GM19372 (cell line): ENCODE data around the gene MYB.
"Not testable (repeated sequence)": the region's sequence is repeated elsewhere in the genome, so short reads cannot be mapped to it uniquely, and the experiment has no call there.

Experiments
- ATAC-seq: cut with Tn5 transposase; IDR thresholded peaks from one replicate; pipeline ENCODE4 v1.9.1; 2021; ENCODE audit warnings: mild to moderate bottlenecking, low read depth, moderate library complexity; ENCODE audit not compliant: unreplicated experiment

The MYB gene

GRCh38 chr6:135162678-135163439 lies 18.2 kb upstream of the MYB start:
- ATAC-seq, result no peak

- ATAC-seq, result no peak
These were observed 17.7 kb upstream of the MYB start for GRCh38 chr6:135163440-135163738.

GRCh38 chr6:135164387-135164786 lies 16.7 kb upstream of the MYB start:
- ATAC-seq, result not testable (repeated sequence)

GRCh38 chr6:135165031-135165430 lies 16.1 kb upstream of the MYB start:
- no peak for ATAC-seq

GRCh38 chr6:135166515-135166914 lies 14.6 kb upstream of the MYB start:
- ATAC-seq, result no peak

GRCh38 chr6:135167617-135168016 lies 13.5 kb upstream of the MYB start:
- no peak for ATAC-seq

GRCh38 chr6:135168766-135169165 lies 12.3 kb upstream of the MYB start:
- ATAC-seq, result no peak

GRCh38 chr6:135170238-135170637 lies 10.9 kb upstream of the MYB start:
- no peak for ATAC-seq

- ATAC-seq, result no peak
These were observed 10.3 kb upstream of the MYB start for GRCh38 chr6:135170849-135171248.

GRCh38 chr6:135173242-135173988 lies 7.7 kb upstream of the MYB start:
- ATAC-seq, result no peak

GRCh38 chr6:135173989-135174484 lies 7.1 kb upstream of the MYB start:
- no peak for ATAC-seq

GRCh38 chr6:135176058-135176457 lies 5.0 kb upstream of the MYB start:
- no peak for ATAC-seq

GRCh38 chr6:135176464-135176863 lies 4.6 kb upstream of the MYB start:
- no peak for ATAC-seq

- ATAC-seq, result no peak
These were observed 1.7 kb upstream of the MYB start for GRCh38 chr6:135179372-135179771.

- no peak for ATAC-seq
These were observed 1.1 kb upstream of the MYB start for GRCh38 chr6:135179920-135180541.

GRCh38 chr6:135181333-135182070 lies 394 bp downstream of the MYB start:
- peak; percentile 0 for ATAC-seq

- peak; percentile 20 for ATAC-seq
These were observed 1.2 kb downstream of the MYB start for GRCh38 chr6:135182071-135183001.

- peak; percentile 41 for ATAC-seq
These were observed 2.0 kb downstream of the MYB start for GRCh38 chr6:135183002-135183531.
